ENCODE data around the gene GABRA5. TPM values are rescaled to one million over a fixed set of nuclear protein-coding genes. Genes with fewer than 3 reads are reported as not detected.

Gene GABRA5
- total and polyA plus RNA-seq, 2 donors from 2014 or later, result not detected

DNA sequence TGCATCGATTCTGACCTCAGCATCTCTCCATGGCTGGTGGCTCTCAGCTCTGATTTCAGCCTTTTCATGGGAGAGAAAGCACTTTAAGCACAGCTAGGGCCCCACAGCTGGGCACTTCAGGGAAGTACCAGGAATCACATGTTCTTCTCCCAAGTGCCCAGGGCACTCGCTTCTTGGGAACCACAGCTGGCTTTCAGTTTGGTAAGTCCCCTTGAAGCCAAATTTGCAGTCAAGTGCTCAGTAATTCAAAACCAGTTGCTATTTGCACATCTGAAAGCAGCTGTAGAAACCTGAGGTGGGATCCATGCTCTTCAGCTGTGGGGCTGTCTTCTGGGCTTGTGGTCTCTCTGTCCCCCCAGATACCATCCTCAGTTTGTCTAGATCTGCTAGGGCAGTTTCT is 12.8 kb downstream of the GABRA5 start:
- Histone ChIP-seq H3K4me3 (ENCODE audit: low read length in 3 of 3) (no peak overlapping the region), H3K27me3 (ENCODE audit: control insufficient read depth, insufficient read depth, low read length) (no peaks in the 10 kb centered on the region), H3K9ac (ENCODE audit: low read length in 3 of 3) (no peak overlapping the region), H3K4me1 (ENCODE audit: control insufficient read depth in 2 of 3, insufficient read depth in 2 of 3, low read depth in 1 of 3, low read length in 3 of 3) (no peaks in the 10 kb centered on the region), H3K36me3 (ENCODE audit: control insufficient read depth in 2 of 3, insufficient read depth in 3 of 3, low read length in 3 of 3) (no peaks in the 10 kb centered on the region), H3K27ac (ENCODE audit: low read depth in 2 of 2, low read length in 2 of 2) (no peak overlapping the region), H3K9me3 (ENCODE audit: control insufficient read depth in 2 of 3, insufficient read depth in 1 of 3, low read length in 3 of 3) (no peaks in the 10 kb centered on the region)
- TF ChIP-seq CTCF (IDR thresholded peaks at IDR 0.05; ENCODE audit: borderline replicate concordance, extremely low read depth, insufficient read depth), result no peak
- no peak for DNase-seq
- intact Hi-C loops (cut with DNase I), result no loop called here
- FAIRE-seq, result no peak

DNA sequence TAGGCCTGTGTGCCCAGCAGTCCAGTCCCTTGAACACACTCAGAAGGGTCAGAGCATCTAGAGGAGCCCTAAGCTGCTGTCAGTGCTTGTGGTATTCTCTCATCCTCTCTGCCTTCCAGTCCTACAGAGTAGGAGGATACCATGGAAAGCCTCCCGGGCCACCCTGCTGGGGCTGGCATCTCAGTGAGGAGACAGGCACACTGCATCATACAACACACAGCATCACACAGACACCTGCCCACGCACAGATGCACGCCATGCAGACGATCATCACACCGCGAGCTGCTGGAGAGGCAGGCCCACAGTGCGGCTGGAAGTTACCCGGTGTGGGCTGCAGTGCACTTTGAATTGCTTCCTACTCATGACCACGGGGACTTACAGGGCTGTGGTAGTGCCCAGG is 15.2 kb downstream of the GABRA5 start:
- H3K4me3 ChIP-seq (ENCODE audit: low read length in 3 of 3), result no peak overlapping the region
- H3K27me3 ChIP-seq (ENCODE audit: control insufficient read depth, insufficient read depth, low read length), result no peaks in the 10 kb centered on the region
- no peak for TF ChIP-seq CTCF (IDR thresholded peaks at IDR 0.05; ENCODE audit: borderline replicate concordance, extremely low read depth, insufficient read depth)
- no peaks in the 10 kb centered on the region for H3K4me1 ChIP-seq (ENCODE audit: control insufficient read depth in 2 of 3, insufficient read depth in 2 of 3, low read depth in 1 of 3, low read length in 3 of 3)
- FAIRE-seq (no peak), DNase-seq (no peak)
- no peaks in the 10 kb centered on the region for H3K9me3 ChIP-seq (ENCODE audit: control insufficient read depth in 2 of 3, insufficient read depth in 1 of 3, low read length in 3 of 3)
- intact Hi-C loops (cut with DNase I), result no loop called here
- no peak overlapping the region for H3K9ac ChIP-seq (ENCODE audit: low read length in 3 of 3)
- H3K27ac ChIP-seq (ENCODE audit: low read depth in 2 of 2, low read length in 2 of 2), result no peak overlapping the region
- no peaks in the 10 kb centered on the region for H3K36me3 ChIP-seq (ENCODE audit: control insufficient read depth in 2 of 3, insufficient read depth in 3 of 3, low read length in 3 of 3)

DNA sequence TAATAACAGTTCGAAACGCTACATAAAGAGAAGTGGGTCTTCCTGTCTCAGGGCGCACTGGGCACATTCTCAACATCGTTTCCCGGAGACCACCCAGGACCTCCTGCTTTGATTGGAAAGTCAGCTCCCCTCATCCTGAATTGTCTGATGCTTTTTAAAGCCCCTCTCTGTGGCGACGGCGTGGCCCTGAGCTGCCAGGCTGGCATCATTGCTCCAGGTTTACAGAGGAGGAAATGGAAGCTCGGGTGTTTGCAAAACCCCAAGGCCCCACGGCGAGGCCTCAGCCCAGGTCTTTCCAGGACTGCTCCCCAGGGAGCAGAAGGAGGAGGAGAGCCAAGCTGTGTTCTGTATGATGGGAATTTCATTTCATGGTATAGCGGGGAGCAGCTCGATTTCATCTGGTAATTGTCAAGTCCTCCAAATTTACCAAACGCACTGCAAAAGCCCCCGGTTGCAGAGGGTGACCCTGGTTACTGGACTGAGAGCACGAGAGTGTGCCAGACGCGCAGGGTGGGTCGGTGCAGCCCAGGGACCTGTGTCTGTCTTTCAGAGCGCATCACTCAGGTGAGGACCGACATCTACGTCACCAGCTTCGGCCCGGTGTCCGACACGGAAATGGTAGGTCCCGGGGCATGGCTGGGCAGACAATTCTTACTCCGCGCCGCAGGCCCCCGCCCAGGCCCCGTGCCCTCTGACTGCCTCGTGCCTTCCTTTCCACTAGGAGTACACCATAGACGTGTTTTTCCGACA is 15.9 kb downstream of the GABRA5 start:
- Histone ChIP-seq H3K9ac (ENCODE audit: low read length in 3 of 3) (no peak overlapping the region), H3K9me3 (ENCODE audit: control insufficient read depth in 2 of 3, insufficient read depth in 1 of 3, low read length in 3 of 3) (no peaks in the 10 kb centered on the region), H3K4me3 (ENCODE audit: low read length in 3 of 3) (no peak overlapping the region), H3K27me3 (ENCODE audit: control insufficient read depth, insufficient read depth, low read length) (no peaks in the 10 kb centered on the region), H3K36me3 (ENCODE audit: control insufficient read depth in 2 of 3, insufficient read depth in 3 of 3, low read length in 3 of 3) (no peaks in the 10 kb centered on the region), H3K4me1 (ENCODE audit: control insufficient read depth in 2 of 3, insufficient read depth in 2 of 3, low read depth in 1 of 3, low read length in 3 of 3) (no peaks in the 10 kb centered on the region), H3K27ac (ENCODE audit: low read depth in 2 of 2, low read length in 2 of 2) (no peak overlapping the region)
- TF ChIP-seq CTCF (IDR thresholded peaks at IDR 0.05; ENCODE audit: borderline replicate concordance, extremely low read depth, insufficient read depth), result no peak
- no peak for DNase-seq
- no peak for FAIRE-seq
- intact Hi-C loops (cut with DNase I), result no loop called here

DNA sequence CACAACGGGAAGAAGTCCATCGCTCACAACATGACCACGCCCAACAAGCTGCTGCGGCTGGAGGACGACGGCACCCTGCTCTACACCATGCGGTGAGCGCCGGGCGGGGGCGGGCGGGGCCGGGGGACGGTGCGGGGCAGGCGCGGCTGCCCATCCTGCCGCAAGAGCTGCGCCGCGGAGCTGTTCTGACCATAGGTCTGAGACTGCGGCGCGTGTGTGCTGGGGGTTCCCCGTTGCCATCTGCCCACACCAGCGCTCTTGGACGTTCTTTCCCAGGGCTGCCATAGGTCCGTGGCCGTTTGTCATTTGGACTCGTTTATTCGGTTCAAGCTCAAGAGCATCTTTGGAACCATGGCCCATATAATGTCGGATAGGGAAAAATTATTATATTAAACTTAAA is 16.6 kb downstream of the GABRA5 start:
- H3K4me3 ChIP-seq (ENCODE audit: low read length in 3 of 3), result no peak overlapping the region
- H3K36me3 ChIP-seq (ENCODE audit: control insufficient read depth in 2 of 3, insufficient read depth in 3 of 3, low read length in 3 of 3), result no peaks in the 10 kb centered on the region
- FAIRE-seq, result no peak
- no peak overlapping the region for H3K27ac ChIP-seq (ENCODE audit: low read depth in 2 of 2, low read length in 2 of 2)
- no peaks in the 10 kb centered on the region for H3K9me3 ChIP-seq (ENCODE audit: control insufficient read depth in 2 of 3, insufficient read depth in 1 of 3, low read length in 3 of 3)
- no peaks in the 10 kb centered on the region for H3K27me3 ChIP-seq (ENCODE audit: control insufficient read depth, insufficient read depth, low read length)
- H3K9ac ChIP-seq (ENCODE audit: low read length in 3 of 3), result no peak overlapping the region
- no peaks in the 10 kb centered on the region for H3K4me1 ChIP-seq (ENCODE audit: control insufficient read depth in 2 of 3, insufficient read depth in 2 of 3, low read depth in 1 of 3, low read length in 3 of 3)
- DNase-seq, result no peak
- intact Hi-C loops (cut with DNase I), result no loop called here
- TF ChIP-seq CTCF (IDR thresholded peaks at IDR 0.05; ENCODE audit: borderline replicate concordance, extremely low read depth, insufficient read depth), result no peak

Data from kidney (tissue), 14 donors.